ENCODE results near the gene PCNX3. TPM values are rescaled to one million over a fixed set of nuclear protein-coding genes. Genes with fewer than 3 reads are reported as not detected.

The PCNX3 gene
- total RNA-seq, 4 donors from 2014 or later, result 38.5 to 59.3 (median 43.6) TPM

- Histone ChIP-seq H3K27ac (no peak overlapping the region), H3K36me3 (peaks cover 6% of the 10 kb centered on the region), H3K4me1 (peaks cover 45% of the 10 kb centered on the region), H3K27me3 (no peaks in the 10 kb centered on the region), H3K4me3 (no peak overlapping the region), H3K9me3 (no peaks in the 10 kb centered on the region)
- DNase-seq (ENCODE audit: low spot score in 2 of 2), result no peak
- TF ChIP-seq EP300 (IDR thresholded peaks at IDR 0.05) (no peak), POLR2AphosphoS5 (IDR thresholded peaks at IDR 0.05) (no peak), POLR2A (IDR thresholded peaks at IDR 0.05) (no peak), CTCF (IDR thresholded peaks at IDR 0.05) (no peak)
- 46% methylated on average over 35 of the region's 49 CpGs for WGBS
These were observed 26.6 kb downstream of the PCNX3 start for GRCh38 chr11:65642014-65642671.

DNA sequence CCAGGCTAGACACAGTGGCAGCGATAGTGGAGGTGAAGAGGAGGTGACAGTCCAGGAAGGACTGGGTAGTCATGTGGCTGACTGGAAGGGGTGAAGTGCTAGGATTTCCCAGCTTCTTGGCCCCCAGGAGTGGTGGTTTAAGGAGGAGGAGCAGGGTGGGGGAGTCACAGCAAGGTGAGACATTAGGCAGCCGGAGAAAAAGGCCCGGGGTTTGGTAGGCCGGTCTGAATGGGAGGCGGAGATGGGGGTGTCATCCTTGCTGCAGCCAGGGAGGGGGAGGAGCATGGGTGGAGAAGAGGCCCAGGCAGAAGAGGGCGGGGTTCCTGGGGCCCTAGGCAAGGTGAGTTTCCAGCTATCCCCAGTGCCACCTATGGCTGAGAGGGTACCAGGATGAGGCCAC lies 28.4 kb downstream of the PCNX3 start:
- Histone ChIP-seq H3K4me3 (no peak overlapping the region), H3K27me3 (no peaks in the 10 kb centered on the region), H3K9me3 (no peaks in the 10 kb centered on the region), H3K27ac (no peak overlapping the region), H3K4me1 (peaks cover 35% of the 10 kb centered on the region), H3K36me3 (peaks cover 7% of the 10 kb centered on the region)
- 46% methylated on average over 6 of the region's 6 CpGs for WGBS
- no peak for TF ChIP-seq CTCF (IDR thresholded peaks at IDR 0.05)
- TF ChIP-seq EP300 (IDR thresholded peaks at IDR 0.05), result no peak
- no peak for TF ChIP-seq POLR2AphosphoS5 (IDR thresholded peaks at IDR 0.05)
- TF ChIP-seq POLR2A (IDR thresholded peaks at IDR 0.05), result no peak
- no peak for DNase-seq (ENCODE audit: low spot score in 2 of 2)

GRCh38 chr11:65644837-65645236 lies 29.3 kb downstream of the PCNX3 start:
- Histone ChIP-seq H3K9me3 (no peaks in the 10 kb centered on the region), H3K4me3 (no peak overlapping the region), H3K36me3 (peaks cover 16% of the 10 kb centered on the region), H3K27me3 (no peaks in the 10 kb centered on the region), H3K27ac (no peak overlapping the region), H3K4me1 (peaks cover 35% of the 10 kb centered on the region)
- WGBS, result 100% methylated on average over 6 of the region's 11 CpGs
- no peak for TF ChIP-seq CTCF (IDR thresholded peaks at IDR 0.05)
- no peak for TF ChIP-seq EP300 (IDR thresholded peaks at IDR 0.05)
- no peak for TF ChIP-seq POLR2A (IDR thresholded peaks at IDR 0.05)
- TF ChIP-seq POLR2AphosphoS5 (IDR thresholded peaks at IDR 0.05), result no peak
- DNase-seq (ENCODE audit: low spot score in 2 of 2), result no peak

DNA sequence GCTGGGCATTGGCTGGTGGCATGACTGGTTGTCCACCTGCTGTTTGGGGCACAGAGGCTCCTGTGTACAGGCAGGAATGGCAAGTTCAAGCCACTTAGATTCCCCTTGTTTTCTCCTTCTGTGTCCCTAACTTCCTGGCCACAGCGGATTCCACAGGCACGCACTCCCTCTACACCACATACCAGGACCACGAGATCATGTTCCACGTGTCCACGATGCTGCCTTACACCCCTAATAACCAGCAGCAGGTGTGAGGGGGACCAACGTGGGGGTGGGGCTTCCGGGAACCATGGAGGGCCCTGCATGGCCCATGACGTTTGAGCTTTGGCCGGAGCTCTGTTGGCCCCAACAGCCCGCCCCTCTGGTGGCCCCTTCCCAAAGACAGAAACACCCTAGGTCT lies 30.1 kb downstream of the PCNX3 start:
- TF ChIP-seq POLR2A (IDR thresholded peaks at IDR 0.05) (no peak), CTCF (IDR thresholded peaks at IDR 0.05) (no peak), POLR2AphosphoS5 (IDR thresholded peaks at IDR 0.05) (no peak), EP300 (IDR thresholded peaks at IDR 0.05) (no peak)
- WGBS, result 48% methylated on average over 4 of the region's 10 CpGs
- no peak for DNase-seq (ENCODE audit: low spot score in 2 of 2)
- no peak overlapping the region for H3K27ac ChIP-seq
- H3K27me3 ChIP-seq, result no peaks in the 10 kb centered on the region
- no peak overlapping the region for H3K4me3 ChIP-seq
- peaks cover 35% of the 10 kb centered on the region for H3K4me1 ChIP-seq
- H3K9me3 ChIP-seq, result no peaks in the 10 kb centered on the region
- peaks cover 24% of the 10 kb centered on the region for H3K36me3 ChIP-seq

GRCh38 chr11:65646288-65646957 lies 30.8 kb downstream of the PCNX3 start:
- H3K4me3 ChIP-seq, result peak overlapping the region; percentile 57
- no peak for DNase-seq (ENCODE audit: low spot score in 2 of 2)
- TF ChIP-seq EP300 (IDR thresholded peaks at IDR 0.05) (no peak), POLR2AphosphoS5 (IDR thresholded peaks at IDR 0.05) (no peak), CTCF (IDR thresholded peaks at IDR 0.05) (no peak), POLR2A (IDR thresholded peaks at IDR 0.05) (no peak)
- H3K36me3 ChIP-seq, result peaks cover 21% of the 10 kb centered on the region
- peaks cover 38% of the 10 kb centered on the region for H3K4me1 ChIP-seq
- no peaks in the 10 kb centered on the region for H3K27me3 ChIP-seq
- no peak overlapping the region for H3K27ac ChIP-seq
- H3K9me3 ChIP-seq, result no peaks in the 10 kb centered on the region
- WGBS, result 89% methylated on average over 36 of the region's 68 CpGs
